Globus pallidus (tissue), 1 donor: ENCODE measurements around the gene MED22.
"Not testable (repeated sequence)": the region's sequence is repeated elsewhere in the genome, so short reads cannot be mapped to it uniquely, and the experiment has no call there.

ENCODE experiments used
- DNase-seq: peaks from one replicate; pipeline ENCODE4 v3.0.0-alpha.2; 2015; ENCODE audit warnings: low spot score

Gene MED22

DNA sequence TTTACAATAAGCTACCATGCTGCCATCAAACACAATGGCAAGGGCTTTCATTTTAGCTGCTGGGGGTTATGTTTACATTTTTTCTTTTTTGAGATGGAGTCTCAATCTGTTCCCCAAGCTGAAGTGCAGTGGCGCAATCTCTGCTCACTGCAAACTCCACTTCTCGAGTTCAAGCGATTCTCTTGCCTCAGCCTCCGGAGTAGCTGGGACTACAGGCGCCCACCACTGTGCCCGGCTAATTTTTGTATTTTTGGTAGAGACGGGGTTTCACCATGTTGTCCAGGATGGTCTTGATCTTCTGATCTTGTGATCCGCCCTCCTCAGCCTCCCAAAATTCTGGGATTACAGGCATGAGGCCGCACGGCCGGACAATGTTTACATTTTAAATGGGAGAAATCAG is 13.0 kb downstream of the MED22 start:
- not testable (repeated sequence) for DNase-seq

DNA sequence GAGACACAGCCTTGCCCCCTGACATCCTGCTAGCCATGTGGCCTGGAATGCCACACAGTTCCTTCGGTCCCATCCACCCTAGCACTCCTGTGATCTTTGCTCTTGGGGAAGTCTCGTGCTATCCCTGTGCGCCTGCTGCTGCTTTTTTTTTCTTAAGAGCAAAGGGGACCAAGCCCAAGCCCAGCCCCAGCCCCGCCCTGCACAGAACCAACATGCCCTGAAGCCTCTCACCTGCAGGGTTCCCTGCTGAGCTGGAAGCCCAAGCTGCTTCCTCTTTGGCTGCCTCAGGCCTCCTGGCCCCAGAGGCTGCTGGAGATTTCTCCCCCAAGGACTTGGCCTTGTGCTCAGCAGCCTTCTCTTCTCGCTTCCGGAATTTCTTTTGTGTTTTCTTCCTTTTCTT is 13.8 kb downstream of the MED22 start:
- DNase-seq = no peak

DNA sequence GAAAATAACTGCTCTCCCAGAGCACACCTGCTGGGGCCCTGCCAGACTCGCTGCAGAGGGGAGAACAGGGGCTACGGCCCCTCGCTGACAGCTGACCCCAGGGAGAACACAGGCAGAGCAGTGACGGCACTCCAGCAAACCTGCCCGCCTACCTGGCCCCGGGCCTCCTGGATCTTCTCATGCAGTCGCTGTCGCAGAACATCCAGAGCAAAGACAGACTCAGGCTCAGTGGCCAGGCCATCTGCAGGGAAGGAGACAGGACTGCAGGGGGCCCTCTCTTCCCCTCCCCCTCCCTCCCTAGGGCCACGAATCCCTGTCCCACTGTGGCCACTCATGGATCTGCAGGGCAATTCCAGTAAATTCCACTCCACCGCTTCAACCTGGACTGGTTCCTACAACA is 14.4 kb downstream of the MED22 start:
- DNase-seq = no peak

DNA sequence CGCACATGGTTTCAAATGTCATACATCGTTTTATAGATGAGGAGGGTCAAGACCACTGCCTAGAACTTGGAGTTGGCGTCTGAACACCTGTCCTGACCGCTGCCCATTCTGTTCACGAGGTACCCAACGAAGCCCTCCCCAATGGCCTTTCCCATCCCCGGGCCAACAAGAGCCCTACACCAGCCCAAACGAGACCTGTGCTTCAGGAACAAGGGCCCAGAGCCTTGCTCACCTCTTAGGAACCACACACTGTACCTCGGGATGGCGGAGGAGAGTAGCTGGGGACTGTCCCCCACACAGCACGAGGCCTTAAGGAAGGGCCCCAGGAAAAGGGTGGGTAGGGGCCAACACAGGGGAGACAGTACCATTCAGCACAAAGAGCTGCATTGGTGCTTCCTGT is 14.9 kb downstream of the MED22 start:
- no peak for DNase-seq

DNA sequence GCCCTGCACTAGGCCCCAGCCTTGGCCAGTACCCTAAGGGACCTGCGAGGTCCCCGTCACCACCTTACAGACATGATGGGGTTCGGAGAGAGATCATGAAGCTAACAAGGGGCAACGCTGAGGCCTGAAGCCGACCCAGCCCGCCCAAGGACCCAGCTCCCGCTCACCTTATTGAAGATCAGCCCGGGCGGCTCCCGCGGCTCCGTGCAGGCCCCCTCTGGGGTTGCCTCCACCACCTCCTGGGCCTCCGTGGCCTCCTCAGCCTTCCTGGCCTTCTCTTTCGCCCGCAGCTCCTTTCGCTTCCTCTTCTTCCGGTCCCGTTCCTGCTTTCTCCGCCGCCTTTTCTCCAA is 15.6 kb downstream of the MED22 start:
- no peak for DNase-seq

DNA sequence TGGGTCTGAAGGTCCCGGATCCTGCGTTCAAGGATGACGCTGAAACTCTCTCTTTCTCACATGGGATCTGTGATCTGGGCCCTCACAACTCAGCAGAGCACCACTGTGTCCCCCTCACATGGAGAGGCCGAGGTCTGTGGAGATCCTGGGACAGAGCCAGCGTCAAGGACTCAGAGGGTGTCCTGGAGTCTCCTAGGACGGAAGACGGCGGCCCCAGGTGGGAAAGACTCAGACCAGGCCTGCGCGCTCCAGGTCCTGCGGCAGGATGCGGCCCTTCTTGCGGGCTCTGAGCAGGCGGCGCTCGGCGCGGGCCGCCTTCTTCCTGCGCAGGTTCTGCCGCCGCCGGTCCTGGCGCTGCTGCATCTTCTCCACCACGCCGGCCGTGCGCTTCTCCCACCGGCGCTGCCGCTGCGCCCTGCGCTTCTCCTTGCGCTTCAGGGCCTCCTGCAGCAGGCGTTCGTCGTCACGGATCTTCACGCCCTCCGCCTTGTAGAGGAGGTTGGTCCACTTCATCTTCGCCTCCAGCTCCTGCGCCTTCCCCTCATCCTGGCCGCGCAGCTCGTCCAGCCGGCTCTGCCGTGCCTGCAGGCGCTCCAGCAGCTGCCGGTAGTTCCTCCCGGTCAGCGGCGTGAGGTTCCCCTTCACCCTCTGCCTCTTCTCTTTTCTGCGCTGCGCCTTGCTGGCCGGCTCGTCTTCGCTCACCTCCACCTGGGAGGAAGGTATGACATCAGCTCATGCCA is 16.1 kb downstream of the MED22 start:
- no peak for DNase-seq

DNA sequence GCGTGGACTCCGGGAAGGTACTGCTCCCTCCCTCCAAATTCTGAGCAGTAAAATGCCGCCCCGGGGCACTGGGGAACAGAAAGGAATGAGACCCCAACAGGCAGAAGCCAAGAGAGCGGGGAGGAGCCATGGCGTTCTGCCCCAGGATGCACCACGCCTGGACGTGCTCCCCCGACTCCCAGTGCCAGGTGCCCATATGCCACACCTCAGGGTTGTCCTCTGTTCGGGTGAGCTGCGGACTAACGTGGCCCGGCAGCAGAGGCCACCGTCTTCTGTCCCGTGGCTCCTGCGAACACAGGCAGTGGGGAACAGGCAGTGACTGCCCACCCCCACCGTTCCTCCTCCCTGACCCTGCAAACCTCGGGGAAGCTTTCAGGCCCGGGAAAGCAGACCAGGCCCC is 16.7 kb downstream of the MED22 start:
- no peak for DNase-seq

DNA sequence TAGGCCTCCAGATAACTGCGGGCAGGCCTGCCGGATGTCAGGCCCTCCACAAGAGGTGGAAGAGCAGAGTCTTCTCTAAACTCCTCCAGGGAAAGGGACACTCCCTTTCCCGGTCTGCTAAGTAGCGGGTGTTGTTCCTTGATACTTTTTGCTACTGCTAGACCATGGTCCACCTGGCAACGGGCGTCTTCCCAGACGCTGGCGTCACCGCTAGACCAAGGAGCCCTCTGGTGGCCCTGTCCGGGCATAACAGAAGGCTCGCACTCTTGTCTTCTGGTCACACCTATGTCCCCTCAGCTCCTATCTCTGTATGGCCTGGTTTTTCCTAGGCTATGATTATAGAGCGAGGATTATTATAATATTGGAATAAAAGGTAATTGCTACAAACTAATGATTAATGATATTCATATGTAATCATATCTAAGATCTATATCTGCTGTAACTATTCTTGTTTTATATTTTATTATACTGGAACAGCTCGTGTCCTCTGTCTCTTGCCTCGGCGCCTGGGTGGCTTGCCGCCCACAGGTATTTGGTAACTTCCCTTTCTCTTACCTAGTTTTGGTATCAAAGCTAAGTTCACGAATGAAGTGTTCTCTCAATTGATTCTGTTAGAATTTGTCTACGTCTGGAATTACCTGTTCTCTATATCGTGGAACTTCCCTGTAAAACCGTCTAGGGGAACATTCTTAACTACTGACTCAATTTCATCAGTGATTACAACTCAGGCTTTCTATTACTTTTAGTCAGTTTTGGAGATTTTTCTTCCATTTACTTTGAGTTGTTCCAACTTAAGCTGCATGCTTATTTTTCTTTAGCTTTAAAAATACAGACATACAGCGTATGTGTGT is 18.4 kb downstream of the MED22 start:
- not testable (repeated sequence) for DNase-seq

DNA sequence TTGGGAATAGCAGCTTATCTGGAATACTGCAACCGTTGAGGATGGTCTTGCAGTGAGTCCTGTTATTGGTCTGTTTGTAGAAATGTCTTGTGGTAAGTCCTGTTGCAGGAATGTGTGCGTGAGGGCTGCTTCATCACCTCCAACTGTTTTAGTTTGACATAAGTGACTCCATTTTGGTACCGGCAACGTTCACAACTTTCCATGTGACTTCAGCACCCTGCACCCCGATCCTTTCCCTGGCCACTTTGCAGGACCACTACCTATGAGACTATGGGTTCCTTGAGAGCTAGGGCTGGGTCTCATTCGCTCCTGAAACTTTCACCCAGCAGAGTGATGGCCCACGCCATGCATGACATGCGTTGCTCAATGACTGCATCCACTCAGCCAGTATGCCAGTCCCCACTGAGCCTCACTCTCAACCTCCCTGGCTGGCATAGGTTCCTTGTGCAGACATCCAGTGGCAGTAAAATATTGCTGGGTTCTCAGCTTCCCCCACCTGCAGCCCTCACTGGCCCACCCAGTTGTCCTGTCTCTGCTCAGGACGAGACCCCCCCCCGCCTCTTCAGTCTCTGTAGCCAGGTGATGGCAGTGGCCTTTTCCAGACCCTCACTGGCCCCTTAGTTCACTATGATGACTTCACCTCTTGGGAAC is 20.0 kb downstream of the MED22 start:
- no peak for DNase-seq

DNA sequence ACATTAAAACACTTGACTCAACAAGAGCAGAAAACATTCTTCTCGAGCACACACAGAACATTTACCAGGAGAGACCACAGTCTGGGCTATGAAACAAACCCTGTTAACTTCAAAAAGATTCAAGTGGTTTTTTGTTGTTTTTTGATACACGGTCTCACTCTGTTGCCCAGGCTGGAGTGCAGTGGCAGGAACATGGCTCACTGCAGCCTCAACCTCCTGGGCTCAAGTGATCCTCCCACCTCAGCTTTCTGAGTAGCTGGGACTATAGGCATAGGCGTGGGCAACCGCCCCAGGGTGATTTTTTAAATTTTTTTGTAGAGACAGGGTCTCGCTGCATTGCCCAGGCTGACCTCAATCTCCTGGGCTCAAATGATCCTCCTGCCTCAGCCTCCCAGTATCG is 20.9 kb downstream of the MED22 start:
- not testable (repeated sequence) for DNase-seq

DNA sequence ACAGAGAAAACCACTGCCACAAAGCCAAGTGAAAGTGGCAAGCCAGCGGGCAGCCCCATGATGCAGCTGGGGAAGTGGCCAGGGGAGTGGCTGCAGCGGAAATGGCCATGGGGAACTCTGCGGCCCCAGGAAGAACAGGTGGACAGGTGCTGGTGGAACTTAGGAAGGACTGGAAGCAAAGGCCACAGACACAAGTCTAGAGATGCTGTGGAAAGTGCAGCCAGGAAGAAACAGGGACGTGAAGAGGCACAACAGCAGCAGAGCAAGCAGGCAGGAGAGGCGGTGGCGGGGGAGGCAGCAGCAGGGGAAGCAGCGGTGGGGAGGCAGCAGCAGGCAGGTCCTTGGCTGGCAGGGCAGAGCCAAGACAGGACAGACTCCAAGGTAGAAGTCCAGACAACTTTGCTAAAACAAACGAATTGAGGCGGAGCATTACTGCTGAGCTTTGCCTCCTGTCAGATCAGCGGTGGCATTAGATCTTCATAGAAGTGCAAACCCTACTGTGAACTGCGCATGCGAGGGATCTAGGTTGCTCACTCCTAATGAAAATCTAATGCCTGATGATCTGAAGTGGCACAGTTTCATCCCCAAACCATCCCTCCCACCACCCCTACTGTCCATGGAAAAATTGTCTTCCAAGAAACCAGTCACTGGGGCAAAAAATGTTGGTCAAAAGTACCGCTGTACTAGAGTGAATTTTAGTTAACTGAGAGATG is 23.8 kb downstream of the MED22 start:
- DNase-seq = no peak

DNA sequence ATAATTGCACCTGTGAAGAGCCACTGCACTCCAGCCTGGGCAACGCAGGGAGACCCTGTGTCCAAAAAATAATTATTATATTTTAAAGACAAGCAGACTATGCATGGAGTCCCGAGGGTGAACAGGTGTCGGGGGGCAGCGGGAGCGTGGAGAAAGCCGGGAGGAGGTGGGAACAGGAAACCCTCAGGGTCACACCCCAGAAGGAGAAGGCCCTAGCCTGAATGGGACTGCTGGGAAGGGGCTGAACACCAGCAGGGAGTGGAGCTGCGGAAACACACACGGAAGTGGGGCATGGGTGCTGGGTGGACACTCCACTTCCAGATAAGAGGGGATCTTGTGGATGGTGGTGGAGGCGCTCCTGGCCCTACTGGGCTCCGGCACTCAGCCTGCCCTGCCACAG is 24.7 kb downstream of the MED22 start:
- DNase-seq = no peak

DNA sequence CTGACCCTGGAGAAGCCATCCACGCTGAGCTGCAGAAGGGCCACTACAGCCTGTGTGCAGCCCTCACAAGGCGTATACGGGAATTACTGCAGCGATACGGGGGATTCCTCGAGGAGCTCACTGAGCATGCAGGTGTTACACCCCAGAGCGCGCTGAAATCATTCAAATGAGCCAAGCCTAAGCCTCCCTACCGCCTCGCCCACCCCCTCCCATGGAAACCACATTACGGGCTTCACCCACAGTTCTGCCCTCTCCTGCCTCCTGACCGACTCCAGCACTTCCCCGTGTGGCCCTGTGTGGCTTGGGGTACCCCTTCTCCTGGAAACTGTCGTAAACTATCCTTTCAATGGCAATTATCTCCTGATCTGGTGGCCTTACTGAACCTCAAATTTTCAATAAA is 25.2 kb downstream of the MED22 start:
- no peak for DNase-seq

DNA sequence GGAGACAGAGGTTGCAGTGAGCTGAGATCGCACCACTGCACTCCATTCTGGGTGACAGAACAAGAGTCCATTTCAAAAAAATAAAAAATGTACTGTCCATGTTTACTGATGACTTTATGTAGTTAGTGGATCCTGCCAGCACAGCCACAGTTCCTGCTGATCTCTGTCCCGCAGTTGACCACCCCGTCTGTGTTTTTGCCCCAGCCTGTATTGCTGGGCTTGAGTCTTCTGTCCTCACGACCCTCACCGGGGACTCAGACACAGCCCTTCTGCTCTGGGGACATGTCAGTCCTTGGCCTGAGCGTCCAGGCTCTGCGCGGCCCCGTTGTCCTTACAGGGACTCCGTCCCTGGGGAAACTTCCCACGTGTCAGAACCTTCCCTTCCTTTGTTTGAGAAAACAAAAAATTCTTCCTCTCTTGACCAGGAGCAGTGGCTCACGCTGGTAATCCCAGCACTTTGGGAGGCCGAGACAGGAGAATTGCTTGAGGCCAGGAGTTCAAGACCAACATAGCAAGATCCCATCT is 26.5 kb downstream of the MED22 start:
- DNase-seq = no peak

DNA sequence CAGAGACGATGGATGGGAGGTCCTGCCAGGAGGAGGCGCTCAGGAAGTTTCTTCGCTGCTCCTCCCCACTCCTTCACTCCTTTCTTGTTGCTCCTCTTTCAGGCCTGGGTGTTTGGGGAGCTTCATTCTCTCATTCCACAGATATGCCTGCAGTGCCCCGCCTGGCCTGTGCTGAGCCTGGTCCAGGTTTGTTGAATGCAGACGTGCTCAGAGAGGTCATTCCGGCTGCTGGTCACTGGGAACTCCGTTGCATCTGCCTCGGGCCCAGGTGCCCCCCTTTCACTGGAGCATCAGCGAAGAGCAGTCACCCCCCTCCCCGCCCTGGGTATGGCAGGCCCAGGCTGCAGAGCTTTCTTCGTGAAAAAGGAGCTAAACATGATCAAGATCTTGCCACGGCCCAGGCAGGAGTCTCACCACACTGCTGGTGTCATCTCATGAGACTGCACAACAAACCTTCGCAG is 27.5 kb downstream of the MED22 start:
- DNase-seq = no peak

DNA sequence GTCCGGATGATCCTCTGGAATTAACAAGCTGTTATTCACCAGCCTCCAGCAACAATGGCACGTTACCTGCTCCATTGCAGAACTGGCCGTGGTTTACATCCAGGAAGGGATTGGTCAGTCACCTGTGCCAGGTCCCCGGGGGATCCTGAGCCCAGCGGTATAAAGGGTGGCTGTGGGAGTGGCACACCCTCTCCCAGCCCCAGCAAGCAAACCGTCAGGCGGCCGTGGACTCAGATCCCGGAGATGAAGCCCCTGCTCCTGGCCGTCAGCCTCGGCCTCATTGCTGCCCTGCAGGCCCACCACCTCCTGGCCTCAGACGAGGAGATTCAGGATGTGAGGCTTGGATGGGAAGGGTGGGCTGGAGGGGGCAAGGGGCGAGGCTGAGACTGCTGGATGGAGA is 30.4 kb downstream of the MED22 start:
- DNase-seq = not testable (repeated sequence)

DNA sequence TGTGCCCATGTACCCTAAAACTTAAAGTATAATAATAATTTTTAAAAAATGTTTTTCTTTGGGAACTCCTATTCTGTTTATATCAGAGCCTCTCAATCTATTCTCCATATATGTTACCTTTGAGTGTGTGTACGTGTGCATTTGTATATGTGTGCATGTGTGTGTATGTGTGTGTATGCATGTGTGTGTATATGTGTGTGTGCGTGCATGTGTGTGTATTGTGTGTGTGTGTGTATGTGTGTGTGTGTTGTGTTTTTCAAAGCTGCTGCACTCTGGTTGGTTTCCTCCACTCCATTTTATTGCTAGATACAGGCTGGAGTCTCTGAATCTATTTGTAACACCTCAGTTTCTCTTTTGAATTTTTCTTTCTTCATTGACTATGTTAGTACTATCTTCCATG is 31.9 kb downstream of the MED22 start:
- DNase-seq = no peak

DNA sequence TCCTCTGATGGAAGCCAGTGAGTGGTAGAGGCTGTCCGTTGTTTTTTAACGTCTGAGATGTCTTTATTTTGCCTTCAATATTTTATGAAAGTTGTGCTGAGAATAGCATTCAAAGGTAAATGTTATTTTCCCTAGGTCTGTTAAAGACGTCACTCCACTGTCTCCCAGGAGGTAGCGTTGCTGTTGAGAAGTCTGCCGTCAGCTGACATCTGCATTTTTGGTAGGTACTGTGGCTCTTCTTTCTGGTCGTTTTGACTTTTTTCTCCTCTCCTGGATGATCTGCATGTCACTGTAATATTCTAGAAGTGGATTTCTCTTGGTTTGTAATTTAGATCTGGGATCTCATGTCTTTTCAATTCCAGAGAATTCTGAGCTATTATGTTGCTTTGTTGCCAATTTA is 38.3 kb downstream of the MED22 start:
- DNase-seq = no peak

DNA sequence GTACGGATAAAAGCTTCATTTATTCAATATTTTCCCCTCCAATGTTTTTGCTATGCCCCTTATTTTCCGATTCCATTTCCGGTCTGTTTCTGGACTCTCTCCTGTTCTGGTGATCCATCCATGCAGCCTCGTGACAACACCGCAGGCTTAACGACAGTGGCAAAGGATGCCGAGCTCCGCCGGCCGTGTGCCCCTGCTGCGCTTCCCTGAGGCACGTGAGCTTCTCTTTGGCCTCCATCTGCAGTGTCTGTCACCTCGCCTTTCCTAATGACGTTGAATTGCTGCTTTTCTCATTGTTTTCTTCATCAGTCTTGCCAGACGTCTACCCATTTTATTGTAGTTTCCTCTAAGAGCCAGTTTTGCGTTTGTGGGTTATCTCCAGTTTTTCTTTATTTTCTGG is 40.6 kb downstream of the MED22 start:
- DNase-seq = no peak

DNA sequence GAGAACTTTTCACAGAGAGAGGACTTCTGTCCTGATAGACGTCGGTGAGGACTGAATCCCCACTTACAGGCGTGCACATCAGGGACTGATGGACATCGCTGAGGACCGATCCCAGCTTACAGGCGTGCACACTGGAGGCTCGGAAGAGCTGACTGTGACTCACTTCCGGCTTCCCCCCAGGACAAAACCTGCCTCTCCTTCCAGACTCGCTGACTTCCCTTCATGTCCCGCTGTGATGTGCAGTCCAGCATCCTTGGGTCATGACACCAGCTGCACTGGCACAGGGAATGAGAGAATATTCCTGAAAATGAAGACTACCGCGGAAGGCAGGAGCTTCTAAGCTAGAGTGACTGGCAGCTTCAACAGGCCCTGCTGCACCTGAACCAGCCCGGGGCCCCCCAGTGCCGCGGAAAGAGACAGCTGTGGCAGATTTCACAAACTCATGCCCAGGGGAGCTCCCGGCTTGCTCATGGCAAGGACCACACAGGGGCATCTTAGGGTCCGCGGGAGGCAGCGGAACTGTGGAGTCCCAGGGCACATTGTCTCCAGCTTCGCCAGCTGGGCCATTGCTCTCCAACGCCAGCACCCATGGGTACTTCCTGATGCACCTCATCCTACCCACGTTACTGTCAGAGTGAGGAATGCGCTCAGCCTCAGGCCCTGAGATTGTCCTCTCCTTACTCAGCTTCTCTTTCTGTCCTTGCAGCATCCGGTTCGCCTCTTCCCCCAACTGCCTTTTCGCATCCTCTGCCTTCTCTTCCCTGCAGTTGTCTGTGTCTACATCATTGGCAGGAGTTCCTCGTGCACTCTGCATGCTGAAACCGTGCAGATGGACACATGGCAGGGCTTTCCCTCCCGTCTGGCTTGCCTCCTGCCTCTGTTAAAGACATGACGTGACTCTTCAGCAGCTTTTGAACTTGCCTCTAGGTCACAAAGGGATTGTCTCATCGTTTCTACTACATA is 41.4 kb downstream of the MED22 start:
- DNase-seq = no peak

DNA sequence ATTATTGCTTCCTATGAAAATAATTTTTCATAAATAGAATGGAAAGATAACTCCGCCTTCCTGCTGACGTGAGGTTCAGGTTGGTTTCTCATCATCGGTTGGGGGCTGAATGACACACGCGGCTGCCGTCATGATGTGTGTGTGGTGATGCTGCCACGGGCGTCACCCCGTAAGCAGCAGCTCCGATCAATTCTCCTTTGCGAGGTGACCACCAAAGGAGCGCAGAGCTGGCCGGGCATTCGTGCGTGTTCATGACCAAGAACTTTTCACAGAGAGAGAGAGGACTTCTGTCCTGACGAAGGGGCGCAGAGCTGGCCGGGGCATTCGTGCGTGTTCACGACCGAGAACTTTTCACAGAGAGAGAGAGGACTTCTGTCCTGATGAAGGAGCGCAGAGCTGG is 42.2 kb downstream of the MED22 start:
- DNase-seq = no peak
